NCI-H1436 treated with DMSO at 0.1 percent for 48 hours (cell line): ENCODE measurements around the gene COX17.

Source experiments
- DNase-seq: peaks from one replicate; lab custom pipeline; 2025; lab: John Stamatoyannopoulos, UW

The COX17 gene

DNA sequence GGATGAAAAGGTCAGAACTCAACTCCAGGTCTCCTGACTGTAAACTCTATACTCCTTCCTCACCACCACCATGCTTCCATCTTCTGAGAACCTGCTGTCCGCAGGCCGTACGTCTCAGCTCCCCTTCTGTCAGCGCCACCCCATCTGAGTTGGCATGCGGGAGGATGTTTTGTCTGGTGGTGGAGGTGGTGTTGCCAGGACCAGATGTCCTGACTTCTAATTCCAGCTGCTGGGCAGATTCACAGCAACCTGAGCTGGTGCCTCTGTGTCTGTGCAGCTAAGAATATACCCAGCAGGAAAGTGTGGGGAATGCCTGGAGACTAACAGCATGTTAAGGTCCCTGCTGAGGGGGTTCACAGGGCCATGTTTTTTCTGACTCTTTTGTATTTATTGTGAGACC lies 56.3 kb downstream of the COX17 start:
- no peak for DNase-seq
